Activated CD4-positive, alpha-beta T cell treated with anti-CD3 and anti-CD28 coated beads, Interleukin-2, amount 10 ng/mL, durations not matched to agents 24 days and 14 days (primary cell): ENCODE data around the gene ST3GAL5. TPM values are rescaled to one million over a fixed set of nuclear protein-coding genes. Genes with fewer than 3 reads are reported as not detected.

ENCODE experiments used
- DNase-seq: peaks from one replicate; pipeline ENCODE4 v3.0.0; 2022
- H3K27ac Mint-ChIP-seq: one replicate; pipeline ENCODE4 v1.8.0; 2022; ENCODE audit warnings: mild to moderate bottlenecking, mixed read lengths
- H3K27me3 Mint-ChIP-seq: one replicate; pipeline ENCODE4 v1.8.0; 2022; ENCODE audit warnings: mixed read lengths
- H3K36me3 Mint-ChIP-seq: one replicate; pipeline ENCODE4 v1.8.0; 2022; ENCODE audit warnings: low read depth, mild to moderate bottlenecking, mixed read lengths
- H3K4me1 Mint-ChIP-seq: one replicate; pipeline ENCODE4 v1.8.0; 2021; ENCODE audit warnings: mixed read lengths
- H3K4me3 Mint-ChIP-seq: one replicate; pipeline ENCODE4 v1.8.0; 2022; ENCODE audit warnings: mild to moderate bottlenecking, moderate library complexity, mixed read lengths
- H3K9me3 Mint-ChIP-seq: one replicate; pipeline ENCODE4 v1.8.0; 2021; ENCODE audit warnings: mixed read lengths
- intact Hi-C: fragments of 100-400 bp; cut with micrococcal nuclease; formaldehyde crosslinking; loops from one replicate; pipeline ENCODE4 v1.15.1; 2023
- total RNA-seq: library from RNA; stranded (reverse); gene quantifications from 2 replicates; pipeline ENCODE4 v1.2.3, GENCODE V29; 2022

ST3GAL5 gene
- total RNA-seq, 1 donor from 2014 or later: 14.6 TPM

GRCh38 chr2:85791704-85792565, 96.9 kb downstream of the ST3GAL5 start:
- no peaks in the 10 kb centered on the region for H3K36me3 Mint-ChIP-seq
- no peaks in the 10 kb centered on the region for H3K4me1 Mint-ChIP-seq

GRCh38 chr2:85790499-85791188, 98.1 kb downstream of the ST3GAL5 start:
- Mint-ChIP-seq H3K36me3 (no peaks in the 10 kb centered on the region), H3K27ac (no peak overlapping the region), H3K4me3 (no peak overlapping the region), H3K27me3 (peaks cover 15% of the 10 kb centered on the region), H3K4me1 (no peaks in the 10 kb centered on the region), H3K9me3 (no peaks in the 10 kb centered on the region)
- no peak for DNase-seq
- intact Hi-C loops: no loop called here

More at GRCh38 chr2:85791704-85792565, 96.9 kb downstream of the ST3GAL5 start:
- DNase-seq: no peak
- intact Hi-C loops: no loop called here
- Mint-ChIP-seq H3K27me3 (peaks cover 15% of the 10 kb centered on the region), H3K4me3 (no peak overlapping the region), H3K9me3 (no peaks in the 10 kb centered on the region), H3K27ac (no peak overlapping the region)

GRCh38 chr2:85790032-85790431, 98.8 kb downstream of the ST3GAL5 start:
- Mint-ChIP-seq H3K9me3 (no peaks in the 10 kb centered on the region), H3K27me3 (peaks cover 18% of the 10 kb centered on the region), H3K36me3 (no peaks in the 10 kb centered on the region), H3K4me1 (no peaks in the 10 kb centered on the region), H3K27ac (no peak overlapping the region), H3K4me3 (no peak overlapping the region)
- DNase-seq: no peak
- intact Hi-C loops: no loop called here

GRCh38 chr2:85789271-85789670, 99.5 kb downstream of the ST3GAL5 start:
- H3K36me3 Mint-ChIP-seq: no peaks in the 10 kb centered on the region
- intact Hi-C loops: no loop called here
- no peak for DNase-seq
- peaks cover 21% of the 10 kb centered on the region for H3K27me3 Mint-ChIP-seq
- no peak overlapping the region for H3K27ac Mint-ChIP-seq
- H3K9me3 Mint-ChIP-seq: no peaks in the 10 kb centered on the region
- no peak overlapping the region for H3K4me3 Mint-ChIP-seq
- no peaks in the 10 kb centered on the region for H3K4me1 Mint-ChIP-seq

GRCh38 chr2:85788603-85789002, 100.2 kb downstream of the ST3GAL5 start:
- Mint-ChIP-seq H3K36me3 (no peaks in the 10 kb centered on the region), H3K27me3 (peaks cover 16% of the 10 kb centered on the region), H3K9me3 (no peaks in the 10 kb centered on the region), H3K27ac (no peak overlapping the region), H3K4me3 (no peak overlapping the region), H3K4me1 (no peaks in the 10 kb centered on the region)
- no peak for DNase-seq
- intact Hi-C loops: no loop called here

- intact Hi-C loops: no loop called here
- peaks cover 16% of the 10 kb centered on the region for H3K27me3 Mint-ChIP-seq
- H3K4me1 Mint-ChIP-seq: no peaks in the 10 kb centered on the region
- H3K4me3 Mint-ChIP-seq: no peak overlapping the region
- no peak for DNase-seq
- H3K27ac Mint-ChIP-seq: no peak overlapping the region
- no peaks in the 10 kb centered on the region for H3K9me3 Mint-ChIP-seq
- H3K36me3 Mint-ChIP-seq: no peaks in the 10 kb centered on the region
Observed at GRCh38 chr2:85787981-85788340, 100.8 kb downstream of the ST3GAL5 start.

- H3K9me3 Mint-ChIP-seq: no peaks in the 10 kb centered on the region
- H3K36me3 Mint-ChIP-seq: no peaks in the 10 kb centered on the region
- no peak for DNase-seq
- no peak overlapping the region for H3K27ac Mint-ChIP-seq
- peaks cover 12% of the 10 kb centered on the region for H3K27me3 Mint-ChIP-seq
- H3K4me3 Mint-ChIP-seq: no peak overlapping the region
- intact Hi-C loops: no loop called here
- H3K4me1 Mint-ChIP-seq: no peaks in the 10 kb centered on the region
Observed at GRCh38 chr2:85787282-85787980, 101.4 kb downstream of the ST3GAL5 start.

Other genes with a start within 250 kb of the ST3GAL5 start
- not detected in 2 replicates for gene SFTPB, start 220.8 kb downstream of the ST3GAL5 start, total RNA-seq
- 54.1 and 58.5 TPM in 2 replicates for gene GNLY, start 194.6 kb downstream of the ST3GAL5 start, total RNA-seq
- gene ATOH8, start 135.0 kb downstream of the ST3GAL5 start, total RNA-seq: 0.19 TPM in 1 of 2 replicates, not detected in the other
- 66.8 and 73.5 TPM in 2 replicates for gene POLR1A, start 216.9 kb upstream of the ST3GAL5 start, total RNA-seq
- 169 and 177 TPM in 2 replicates for gene PTCD3, start 217.2 kb upstream of the ST3GAL5 start, total RNA-seq